B cell (primary cell): Measurements from ENCODE around the gene KRTAP19-5. TPM values are rescaled to one million over a fixed set of nuclear protein-coding genes. Genes with fewer than 3 reads are reported as not detected.

ENCODE experiments used
- ATAC-seq: fragments of 200-7000 bp; cut with Tn5 transposase; one replicate; pipeline ENCODE4 v1.10.0; 2021; ENCODE audit warnings: low read depth, mild to moderate bottlenecking, moderate number of reproducible peaks, moderate library complexity
- CTCF ChIA-PET: fragments of 350-600 bp; sonication (Branson Sonifier 250); formaldehyde crosslinking; loops from one replicate; lab custom pipeline; 2021; ENCODE audit warnings: antibody characterized with exemption, inconsistent platforms; lab: Charles Lee
- POLR2A ChIA-PET: fragments of 350-600 bp; sonication (Branson Sonifier 250); formaldehyde crosslinking; loops from one replicate; lab custom pipeline; 2021; ENCODE audit warnings: antibody characterized with exemption; lab: Charles Lee
- DNase-seq: peaks from one replicate; pipeline ENCODE4 v3.0.0; 2013
- H2AFZ ChIP-seq: 2 replicates; pipeline ENCODE4 v1.6.1; 2012; ENCODE audit warnings: mild to moderate bottlenecking, low read depth, low read length; ENCODE audit not compliant: insufficient read depth, poor library complexity, severe bottlenecking
- H3K27ac ChIP-seq, 2 donors: 1 replicate in 1 of 2; 2 replicates in 1 of 2; pipeline ENCODE4 v1.5.1; 2012 to 2013; ENCODE audit warnings: low read length in 2 of 2, mild to moderate bottlenecking in 2 of 2, moderate library complexity in 1 of 2
- H3K27me3 ChIP-seq, 4 experiments: fragments of 200-600 bp in 1 of 4; sonication (generic) in 1 of 4; replicated peaks in 1 of 4; 1 replicate in 2 of 4; 2 replicates in 2 of 4; pipeline versions ENCODE4 v1.6.1 to v1.7.0; 2013 to 2016; ENCODE audit warnings: low read length in 3 of 4, mild to moderate bottlenecking in 2 of 4, mixed read lengths in 1 of 4, moderate library complexity in 1 of 4; ENCODE audit not compliant: insufficient read depth in 4 of 4, control insufficient read depth in 3 of 4; ENCODE audit errors: control extremely low read depth in 1 of 4
- H3K36me3 ChIP-seq, 2 experiments: replicated peaks in 1 of 2; 1 replicate in 1 of 2; 2 replicates in 1 of 2; pipeline versions ENCODE4 v1.6.1 to v1.7.1; 2013; ENCODE audit warnings: low read length in 1 of 2; ENCODE audit not compliant: insufficient read depth in 2 of 2, control insufficient read depth in 1 of 2; ENCODE audit errors: control extremely low read depth in 1 of 2, extremely low read depth in 1 of 2
- H3K4me1 ChIP-seq, 2 donors: fragments of 200-600 bp in 1 of 2; sonication (generic) in 1 of 2; 1 replicate in 1 of 2; 2 replicates in 1 of 2; pipeline versions ENCODE4 v1.5.1 to v1.6.1; 2013 to 2017; ENCODE audit warnings: low read length in 2 of 2; ENCODE audit not compliant: control insufficient read depth in 2 of 2, insufficient read depth in 2 of 2
- H3K4me2 ChIP-seq: replicated peaks from 2 replicates; pipeline ENCODE3; 2012; ENCODE audit warnings: mild to moderate bottlenecking, low read depth, low read length; ENCODE audit not compliant: poor library complexity, severe bottlenecking
- H3K4me3 ChIP-seq, 5 experiments: fragments of 200-600 bp in 1 of 5; sonication (generic) in 1 of 5; 1 replicate in 3 of 5; 2 replicates in 2 of 5; pipeline versions ENCODE4 v1.5.1 to v1.7.0; 2011 to 2016; ENCODE audit warnings: low read length in 4 of 5, mild to moderate bottlenecking in 4 of 5, low read depth in 2 of 5, control low read depth in 1 of 5, moderate library complexity in 1 of 5; ENCODE audit not compliant: insufficient read depth in 1 of 5; ENCODE audit errors: control extremely low read depth in 1 of 5, extremely low read depth in 1 of 5
- H3K79me2 ChIP-seq: fragments of 200-600 bp; sonication (generic); one replicate; pipeline ENCODE4 v1.6.0; 2016; ENCODE audit warnings: low read length; ENCODE audit not compliant: control insufficient read depth, insufficient read depth
- H3K9ac ChIP-seq: fragments of 200-600 bp; sonication (generic); 2 replicates; pipeline ENCODE4 v1.6.1; 2017; ENCODE audit warnings: mild to moderate bottlenecking, low read length, moderate library complexity
- H3K9me3 ChIP-seq, 3 donors: one replicate each; pipeline versions ENCODE4 v1.6.1 to v1.7.1; 2013; ENCODE audit warnings: low read length in 2 of 3; ENCODE audit not compliant: control insufficient read depth in 2 of 3, insufficient read depth in 1 of 3; ENCODE audit errors: control extremely low read depth in 1 of 3
- H4K20me1 ChIP-seq: 2 replicates; pipeline ENCODE4 v1.6.0; 2012; ENCODE audit warnings: mild to moderate bottlenecking, low read length; ENCODE audit not compliant: insufficient read depth, control insufficient read depth, poor library complexity, severe bottlenecking
- H3K27ac Mint-ChIP-seq: one replicate; pipeline ENCODE4 v1.8.0; 2021; ENCODE audit warnings: mixed read lengths
- H3K27me3 Mint-ChIP-seq: one replicate; pipeline ENCODE4 v1.8.0; 2021; ENCODE audit warnings: mixed read lengths
- H3K4me1 Mint-ChIP-seq: one replicate; pipeline ENCODE4 v1.8.0; 2021; ENCODE audit warnings: mixed read lengths
- H3K4me3 Mint-ChIP-seq: one replicate; pipeline ENCODE4 v1.8.0; 2021; ENCODE audit warnings: mixed read lengths
- H3K9me3 Mint-ChIP-seq: one replicate; pipeline ENCODE4 v1.8.0; 2022; ENCODE audit warnings: mixed read lengths; ENCODE audit not compliant: insufficient read depth
- EZH2 ChIP-seq: IDR thresholded peaks from 2 replicates; pipeline ENCODE4 v1.6.1; 2012; ENCODE audit warnings: borderline replicate concordance, low read depth, mild to moderate bottlenecking, moderate library complexity, low read length; ENCODE audit not compliant: insufficient read depth, poor library complexity, severe bottlenecking
- WGBS: methylation state at CpG from one replicate; pipeline ENCODE4 v1.1.5; 2013; ENCODE audit warnings: missing lambda C conversion rate; ENCODE audit not compliant: insufficient coverage; 5-methylcytosine and 5-hydroxymethylcytosine counted together
- intact Hi-C: fragments of 100-400 bp; cut with micrococcal nuclease; formaldehyde crosslinking; loops from one replicate; pipeline ENCODE4 v1.10.0; 2022
- polyA plus RNA-seq: library from polyadenylated mRNA; depleted of rRNA; stranded (reverse); fragments of >200 nt; gene quantifications from 2 replicates; pipeline ENCODE4 v1.2.3, GENCODE V29; 2012
- total RNA-seq, 2 donors: library from RNA; stranded (reverse); fragments of 120-200 nt in 1 of 2; gene quantifications; 1 replicate in 1 of 2; 2 replicates in 1 of 2; pipeline versions ENCODE4 v1.2.3 to v1.2.4, GENCODE V29; 2013 to 2022
- TF ChIP-seq, protein P1 (sequence below): fragments of 200-600 bp; IDR thresholded peaks from one replicate; pipeline ENCODE4 v1.8.0; 2022; ENCODE audit warnings: antibody characterized with exemption, mild to moderate bottlenecking

KRTAP19-5 gene
- total and polyA plus RNA-seq, 2 donors (not counting 1 experiment from before 2014, with no cell fraction given), result not detected

DNA sequence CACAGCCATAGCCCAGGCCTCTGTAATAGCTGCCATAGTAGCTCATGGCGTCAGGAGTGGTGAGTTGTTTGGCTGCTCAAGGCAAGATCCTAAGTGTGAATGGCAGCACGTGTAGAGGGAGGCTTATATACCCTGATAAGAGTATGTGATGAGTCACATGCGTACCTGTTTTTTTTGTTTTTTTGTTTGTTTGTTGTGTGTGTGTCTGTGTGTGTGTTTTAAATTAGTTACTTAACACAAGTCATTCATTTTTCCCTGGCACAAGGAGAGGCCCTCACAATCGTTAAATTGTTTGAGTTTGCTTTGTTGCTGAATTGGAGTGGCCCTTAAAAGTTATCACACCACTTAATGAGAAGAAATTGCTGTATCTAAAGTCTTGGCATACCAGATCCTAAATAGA is 4.9 kb downstream of the KRTAP19-5 start, which contains the start of gene KRTAP19-4:
Gene KRTAP19-4, minus strand, starts transcription at position 101 of the 400 bp plus-strand sequence. Its CDS starts 55 bp downstream, at position 46.
- H3K4me2 ChIP-seq, result no peak within 1 kb of the TSS
- Mint-ChIP-seq H3K27me3 (no peaks in the 10 kb centered on the region), H3K4me1 (no peaks in the 10 kb centered on the region), H3K9me3 (no peaks in the 10 kb centered on the region), H3K27ac (no peak within 1 kb of the TSS), H3K4me3 (no peak within 1 kb of the TSS)
- TF ChIP-seq, protein P1, sequence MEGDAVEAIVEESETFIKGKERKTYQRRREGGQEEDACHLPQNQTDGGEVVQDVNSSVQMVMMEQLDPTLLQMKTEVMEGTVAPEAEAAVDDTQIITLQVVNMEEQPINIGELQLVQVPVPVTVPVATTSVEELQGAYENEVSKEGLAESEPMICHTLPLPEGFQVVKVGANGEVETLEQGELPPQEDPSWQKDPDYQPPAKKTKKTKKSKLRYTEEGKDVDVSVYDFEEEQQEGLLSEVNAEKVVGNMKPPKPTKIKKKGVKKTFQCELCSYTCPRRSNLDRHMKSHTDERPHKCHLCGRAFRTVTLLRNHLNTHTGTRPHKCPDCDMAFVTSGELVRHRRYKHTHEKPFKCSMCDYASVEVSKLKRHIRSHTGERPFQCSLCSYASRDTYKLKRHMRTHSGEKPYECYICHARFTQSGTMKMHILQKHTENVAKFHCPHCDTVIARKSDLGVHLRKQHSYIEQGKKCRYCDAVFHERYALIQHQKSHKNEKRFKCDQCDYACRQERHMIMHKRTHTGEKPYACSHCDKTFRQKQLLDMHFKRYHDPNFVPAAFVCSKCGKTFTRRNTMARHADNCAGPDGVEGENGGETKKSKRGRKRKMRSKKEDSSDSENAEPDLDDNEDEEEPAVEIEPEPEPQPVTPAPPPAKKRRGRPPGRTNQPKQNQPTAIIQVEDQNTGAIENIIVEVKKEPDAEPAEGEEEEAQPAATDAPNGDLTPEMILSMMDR, result no peak
- no peak for TF ChIP-seq EZH2
- no CpG with 5 or more reads among the region's 4 CpGs for whole genome bisulfite sequencing
- ATAC-seq (no peak), DNase-seq (no peak)
- ChIA-PET POLR2A (no interaction called here), CTCF (no interaction called here)
- no peaks in the 10 kb centered on the region for H3K27me3 ChIP-seq
- no peak within 1 kb of the TSS for H3K27ac ChIP-seq
- no peaks in the 10 kb centered on the region for H3K4me1 ChIP-seq
- peaks cover 0 to 9% (median 0%) of the 10 kb centered on the region in 3 donors for H3K9me3 ChIP-seq
- H3K4me3 ChIP-seq, result no peak within 1 kb of the TSS
- no peak within 1 kb of the TSS for H3K9ac ChIP-seq
- H3K79me2 ChIP-seq, result no peaks in the 10 kb centered on the region
- H4K20me1 ChIP-seq, result no peaks in the 10 kb centered on the region
- no peak within 1 kb of the TSS for H2AFZ ChIP-seq
- no peaks in the 10 kb centered on the region for H3K36me3 ChIP-seq
- intact Hi-C loops, result no loop called here

DNA sequence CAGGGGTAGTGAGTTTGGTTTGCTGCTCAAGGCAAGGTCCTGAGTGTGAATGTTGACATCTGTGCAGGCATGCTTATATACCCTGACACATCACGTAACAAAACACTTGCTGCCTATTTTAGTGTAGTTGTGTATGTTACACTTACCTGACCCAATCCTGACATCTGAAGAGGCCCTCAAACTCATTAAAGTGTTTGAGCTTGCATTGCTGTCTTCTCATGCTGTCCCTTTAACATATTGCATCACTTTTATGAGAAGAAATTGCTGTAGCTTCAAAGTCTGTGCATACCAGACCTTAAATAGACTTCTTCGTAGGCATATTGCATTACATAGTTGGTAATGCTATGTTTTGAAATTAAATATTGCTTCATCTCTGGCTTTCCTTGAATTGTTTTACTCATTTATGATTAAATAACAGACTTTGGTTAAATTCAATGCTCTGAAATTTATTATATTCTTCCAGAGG is 9.9 kb downstream of the KRTAP19-5 start, which contains the start of gene KRTAP19-3:
Gene KRTAP19-3, minus strand, starts transcription at position 51 of the 466 bp plus-strand sequence. CDS start 56 bp downstream, outside the sequence.
- POLR2A ChIA-PET, result no interaction called here
- H3K27ac ChIP-seq, result no peak within 1 kb of the TSS
- H3K4me1 ChIP-seq, result no peaks in the 10 kb centered on the region
- H3K4me3 ChIP-seq, result no peak within 1 kb of the TSS
- no peak within 1 kb of the TSS for H3K4me2 ChIP-seq
- H3K27ac Mint-ChIP-seq, result no peak within 1 kb of the TSS
- ATAC-seq (no peak), DNase-seq (no peak)
- CTCF ChIA-PET, result no interaction called here
- no peaks in the 10 kb centered on the region for H3K36me3 ChIP-seq
- H3K9me3 ChIP-seq, result peaks cover 0 to 9% (median 2%) of the 10 kb centered on the region in 3 donors
- no CpG with 5 or more reads among the region's 2 CpGs for WGBS
- H3K9me3 Mint-ChIP-seq, result peaks cover 2% of the 10 kb centered on the region
- H3K79me2 ChIP-seq, result no peaks in the 10 kb centered on the region
- no peaks in the 10 kb centered on the region for H3K27me3 ChIP-seq
- H4K20me1 ChIP-seq, result no peaks in the 10 kb centered on the region
- intact Hi-C loops, result no loop called here
- H2AFZ ChIP-seq, result no peak within 1 kb of the TSS
- H3K27me3 Mint-ChIP-seq, result no peaks in the 10 kb centered on the region
- H3K9ac ChIP-seq, result no peak within 1 kb of the TSS
- H3K4me3 Mint-ChIP-seq, result no peak within 1 kb of the TSS
- no peaks in the 10 kb centered on the region for H3K4me1 Mint-ChIP-seq
- TF ChIP-seq, protein P1, result no peak
- TF ChIP-seq EZH2, result no peak
